ENCODE results near the gene RABL6. TPM values are rescaled to one million over a fixed set of nuclear protein-coding genes. Genes with fewer than 3 reads are reported as not detected.
A peak's percentile ranks its signal among the peaks of the same experiment; 100 is the strongest.
"Not testable (repeated sequence)": the region's sequence is repeated elsewhere in the genome, so short reads cannot be mapped to it uniquely, and the experiment has no call there.

RABL6 gene
- total and polyA plus RNA-seq, 4 donors: 34.8 to 93.5 (median 67.7) TPM

DNA sequence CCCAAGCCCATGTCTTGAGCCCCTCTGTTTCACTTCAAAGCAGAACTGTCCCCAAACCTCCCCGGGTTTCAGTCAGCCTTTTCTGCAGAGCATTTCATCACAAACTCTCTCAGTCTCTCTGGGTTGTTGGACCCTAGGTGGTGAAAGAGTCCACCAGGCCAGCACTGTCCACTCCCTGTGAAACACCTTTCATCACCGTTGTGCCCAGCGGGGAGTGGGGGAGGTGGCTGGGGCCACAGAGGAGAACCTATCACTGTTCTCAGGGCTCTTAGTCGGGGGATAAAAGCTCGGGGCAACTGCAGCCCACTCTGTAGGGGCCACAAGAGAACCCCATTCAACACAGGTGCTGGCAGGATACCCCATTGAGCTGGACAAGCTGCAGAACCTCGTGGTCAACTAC, 5.4 kb upstream of the RABL6 start:
- 93% methylated on average over 5 of the region's 6 CpGs for WGBS (ENCODE audit: insufficient coverage)

GRCh38 chr9:136803009-136803550, 4.7 kb upstream of the RABL6 start:
- Histone ChIP-seq H3K36me3 (ENCODE audit: control insufficient read depth, insufficient read depth, low read length) (peaks cover 44% of the 10 kb centered on the region), H3K4me1 (ENCODE audit: control insufficient read depth, insufficient read depth, low read length) (peaks cover 42% of the 10 kb centered on the region), H3K27me3 (ENCODE audit: control insufficient read depth, insufficient read depth, low read length) (peaks cover 30% of the 10 kb centered on the region)
- not testable (repeated sequence) for H3K4me3 ChIP-seq (ENCODE audit: low read depth, low read length); H3K27ac ChIP-seq (ENCODE audit: low read depth, low read length); DNase-seq (ENCODE audit: low read depth in 4 of 6, low spot score in 6 of 6); H3K9me3 ChIP-seq (ENCODE audit: control insufficient read depth, insufficient read depth, low read length)
- 96% methylated on average over 4 of the region's 9 CpGs for WGBS (ENCODE audit: insufficient coverage)

More for the DNA sequence above, 5.4 kb upstream of the RABL6 start:
- Histone ChIP-seq H3K9me3 (ENCODE audit: control insufficient read depth, insufficient read depth, low read length) (no peaks in the 10 kb centered on the region), H3K4me3 (ENCODE audit: low read depth, low read length) (no peak overlapping the region), H3K36me3 (ENCODE audit: control insufficient read depth, insufficient read depth, low read length) (peaks cover 44% of the 10 kb centered on the region), H3K4me1 (ENCODE audit: control insufficient read depth, insufficient read depth, low read length) (peaks cover 46% of the 10 kb centered on the region), H3K27ac (ENCODE audit: low read depth, low read length) (no peak overlapping the region), H3K27me3 (ENCODE audit: control insufficient read depth, insufficient read depth, low read length) (peaks cover 30% of the 10 kb centered on the region)
- no peak for DNase-seq (ENCODE audit: low read depth in 4 of 6, low spot score in 6 of 6)

- 95% methylated on average over 21 of the region's 22 CpGs for WGBS (ENCODE audit: insufficient coverage)
Measured at GRCh38 chr9:136803551-136804508, 3.9 kb upstream of the RABL6 start.

GRCh38 chr9:136804509-136805206, 3.1 kb upstream of the RABL6 start:
- Histone ChIP-seq H3K4me3 (ENCODE audit: low read depth, low read length) (no peak overlapping the region), H3K27me3 (ENCODE audit: control insufficient read depth, insufficient read depth, low read length) (peaks cover 19% of the 10 kb centered on the region), H3K36me3 (ENCODE audit: control insufficient read depth, insufficient read depth, low read length) (peaks cover 46% of the 10 kb centered on the region), H3K9me3 (ENCODE audit: control insufficient read depth, insufficient read depth, low read length) (no peaks in the 10 kb centered on the region), H3K27ac (ENCODE audit: low read depth, low read length) (no peak overlapping the region), H3K4me1 (ENCODE audit: control insufficient read depth, insufficient read depth, low read length) (peaks cover 36% of the 10 kb centered on the region)
- WGBS (ENCODE audit: insufficient coverage): 90% methylated on average over 19 of the region's 20 CpGs
- no peak for DNase-seq (ENCODE audit: low read depth in 4 of 6, low spot score in 6 of 6)

More at GRCh38 chr9:136803551-136804508, 3.9 kb upstream of the RABL6 start:
- H3K9me3 ChIP-seq (ENCODE audit: control insufficient read depth, insufficient read depth, low read length): no peaks in the 10 kb centered on the region
- H3K4me1 ChIP-seq (ENCODE audit: control insufficient read depth, insufficient read depth, low read length): peaks cover 37% of the 10 kb centered on the region
- no peak overlapping the region for H3K4me3 ChIP-seq (ENCODE audit: low read depth, low read length)
- peaks cover 44% of the 10 kb centered on the region for H3K36me3 ChIP-seq (ENCODE audit: control insufficient read depth, insufficient read depth, low read length)
- DNase-seq (ENCODE audit: low read depth in 4 of 6, low spot score in 6 of 6): no peak
- H3K27me3 ChIP-seq (ENCODE audit: control insufficient read depth, insufficient read depth, low read length): peaks cover 28% of the 10 kb centered on the region
- no peak overlapping the region for H3K27ac ChIP-seq (ENCODE audit: low read depth, low read length)

- Histone ChIP-seq H3K4me1 (ENCODE audit: control insufficient read depth, insufficient read depth, low read length) (peaks cover 35% of the 10 kb centered on the region), H3K36me3 (ENCODE audit: control insufficient read depth, insufficient read depth, low read length) (peaks cover 50% of the 10 kb centered on the region), H3K27ac (ENCODE audit: low read depth, low read length) (no peak overlapping the region), H3K9me3 (ENCODE audit: control insufficient read depth, insufficient read depth, low read length) (no peaks in the 10 kb centered on the region), H3K27me3 (ENCODE audit: control insufficient read depth, insufficient read depth, low read length) (peaks cover 16% of the 10 kb centered on the region), H3K4me3 (ENCODE audit: low read depth, low read length) (no peak overlapping the region)
- no peak for DNase-seq (ENCODE audit: low read depth in 4 of 6, low spot score in 6 of 6)
- WGBS (ENCODE audit: insufficient coverage): 93% methylated on average over 11 of the region's 12 CpGs
Measured at GRCh38 chr9:136805207-136805740, 2.5 kb upstream of the RABL6 start.

GRCh38 chr9:136806067-136806466, 1.7 kb upstream of the RABL6 start:
- H3K27ac ChIP-seq (ENCODE audit: low read depth, low read length): no peak overlapping the region
- peaks cover 55% of the 10 kb centered on the region for H3K36me3 ChIP-seq (ENCODE audit: control insufficient read depth, insufficient read depth, low read length)
- H3K4me3 ChIP-seq (ENCODE audit: low read depth, low read length): no peak overlapping the region
- no peak for DNase-seq (ENCODE audit: low read depth in 4 of 6, low spot score in 6 of 6)
- peaks cover 27% of the 10 kb centered on the region for H3K4me1 ChIP-seq (ENCODE audit: control insufficient read depth, insufficient read depth, low read length)
- no peaks in the 10 kb centered on the region for H3K9me3 ChIP-seq (ENCODE audit: control insufficient read depth, insufficient read depth, low read length)
- 95% methylated on average over 9 of the region's 10 CpGs for WGBS (ENCODE audit: insufficient coverage)
- H3K27me3 ChIP-seq (ENCODE audit: control insufficient read depth, insufficient read depth, low read length): peaks cover 10% of the 10 kb centered on the region

DNA sequence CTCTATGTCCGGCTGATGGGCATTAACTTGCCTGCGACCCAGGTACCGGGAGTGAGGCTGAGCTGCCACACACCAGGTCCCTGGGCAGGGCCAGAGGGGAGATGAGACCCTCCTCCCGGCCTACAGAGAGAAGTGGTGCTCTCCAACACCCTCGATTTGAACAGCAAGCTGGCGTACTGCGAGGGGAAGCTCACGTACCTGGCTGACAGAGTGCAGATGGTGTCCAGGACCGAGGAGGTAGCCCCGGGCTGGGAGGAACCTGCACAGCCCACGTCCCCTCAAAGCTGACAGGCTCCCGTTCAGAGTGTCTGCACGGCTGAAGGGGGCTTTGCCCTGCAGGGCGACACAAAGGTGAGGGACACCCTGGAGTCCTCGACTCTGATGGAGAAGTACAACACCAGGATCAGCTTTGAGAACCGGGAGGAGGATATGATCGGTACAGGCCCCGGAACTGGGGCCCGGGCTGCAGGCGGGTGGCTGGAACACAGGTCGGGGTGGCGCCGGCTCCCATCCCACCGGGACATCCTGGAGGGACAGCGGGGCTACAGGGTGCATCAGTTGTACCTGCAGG, 1.0 kb upstream of the RABL6 start:
- Histone ChIP-seq H3K36me3 (ENCODE audit: control insufficient read depth, insufficient read depth, low read length) (peaks cover 62% of the 10 kb centered on the region), H3K9me3 (ENCODE audit: control insufficient read depth, insufficient read depth, low read length) (no peaks in the 10 kb centered on the region), H3K27ac (ENCODE audit: low read depth, low read length) (no peak overlapping the region), H3K4me1 (ENCODE audit: control insufficient read depth, insufficient read depth, low read length) (peaks cover 24% of the 10 kb centered on the region), H3K27me3 (ENCODE audit: control insufficient read depth, insufficient read depth, low read length) (peaks cover 5% of the 10 kb centered on the region), H3K4me3 (ENCODE audit: low read depth, low read length) (peak overlapping the region; percentile 63)
- 75% methylated on average over 25 of the region's 25 CpGs for WGBS (ENCODE audit: insufficient coverage)
- no peak for DNase-seq (ENCODE audit: low read depth in 4 of 6, low spot score in 6 of 6)

DNA sequence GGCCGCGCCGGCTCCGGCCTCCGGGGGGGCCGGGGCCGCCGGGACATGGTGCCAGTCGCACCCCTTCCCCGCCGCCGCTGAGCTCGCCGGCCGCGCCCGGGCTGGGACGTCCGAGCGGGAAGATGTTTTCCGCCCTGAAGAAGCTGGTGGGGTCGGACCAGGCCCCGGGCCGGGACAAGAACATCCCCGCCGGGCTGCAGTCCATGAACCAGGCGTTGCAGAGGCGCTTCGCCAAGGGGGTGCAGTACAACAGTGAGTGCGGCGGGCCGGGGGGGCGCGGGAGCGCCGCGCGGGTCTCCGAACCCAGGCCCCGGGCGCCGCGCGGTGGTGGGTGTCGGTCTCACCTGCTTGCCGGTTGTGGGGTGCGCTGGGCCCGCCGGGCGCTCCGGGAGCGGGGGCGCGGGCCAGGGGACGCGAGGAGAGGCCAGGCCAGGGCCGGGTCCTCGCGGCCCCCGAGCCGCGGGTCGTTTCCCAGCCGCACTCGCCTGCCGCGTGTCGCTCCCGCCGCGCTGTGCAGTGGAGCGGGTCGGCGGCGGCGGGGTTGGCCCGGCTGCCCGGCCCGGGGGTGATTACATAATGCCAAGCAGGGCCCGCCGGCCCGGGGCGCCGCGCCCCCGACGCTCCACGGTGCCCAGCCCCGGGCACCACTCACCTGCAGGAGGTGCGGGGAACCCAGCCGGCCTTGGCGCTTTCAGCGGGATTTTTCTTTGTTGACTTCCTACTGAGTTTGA, 492 bp downstream of the RABL6 start:
- Histone ChIP-seq H3K27ac (ENCODE audit: low read depth, low read length) (peak overlapping the region; percentile 69), H3K27me3 (ENCODE audit: control insufficient read depth, insufficient read depth, low read length) (no peaks in the 10 kb centered on the region), H3K4me3 (ENCODE audit: low read depth, low read length) (peak overlapping the region; percentile 71), H3K9me3 (ENCODE audit: control insufficient read depth, insufficient read depth, low read length) (no peaks in the 10 kb centered on the region), H3K36me3 (ENCODE audit: control insufficient read depth, insufficient read depth, low read length) (peaks cover 61% of the 10 kb centered on the region), H3K4me1 (ENCODE audit: control insufficient read depth, insufficient read depth, low read length) (peaks cover 24% of the 10 kb centered on the region)
- WGBS (ENCODE audit: insufficient coverage): under 1% methylated on average over 93 of the region's 93 CpGs
- DNase-seq (ENCODE audit: low read depth in 4 of 6, low spot score in 6 of 6): peak in 2 of 6 donors; percentile 53

DNA sequence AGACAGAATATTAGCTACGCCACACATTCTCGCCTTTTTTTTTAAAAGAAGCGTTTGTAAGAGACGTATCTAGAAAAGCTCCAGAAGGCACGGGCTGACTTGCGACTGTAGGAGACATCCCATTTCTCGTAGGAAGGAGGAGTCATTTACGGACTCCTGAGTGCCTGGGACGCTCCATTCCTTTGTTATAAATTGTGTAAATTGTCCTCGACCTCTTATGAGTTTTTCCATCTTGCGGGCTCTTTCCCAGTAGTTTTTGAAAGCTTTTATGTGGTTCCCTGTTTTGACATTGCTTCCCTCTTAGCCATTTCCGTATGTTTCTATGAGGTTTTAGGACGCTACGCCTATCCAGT, 1.0 kb downstream of the RABL6 start:
- no peak overlapping the region for H3K27ac ChIP-seq (ENCODE audit: low read depth, low read length)
- peak overlapping the region; percentile 43 for H3K4me3 ChIP-seq (ENCODE audit: low read depth, low read length)
- DNase-seq (ENCODE audit: low read depth in 4 of 6, low spot score in 6 of 6): peak in 2 of 6 donors; percentile 39 to 42
- H3K27me3 ChIP-seq (ENCODE audit: control insufficient read depth, insufficient read depth, low read length): no peaks in the 10 kb centered on the region
- WGBS (ENCODE audit: insufficient coverage): 0% methylated on average over 4 of the region's 14 CpGs
- peaks cover 59% of the 10 kb centered on the region for H3K36me3 ChIP-seq (ENCODE audit: control insufficient read depth, insufficient read depth, low read length)
- H3K9me3 ChIP-seq (ENCODE audit: control insufficient read depth, insufficient read depth, low read length): no peaks in the 10 kb centered on the region
- peaks cover 24% of the 10 kb centered on the region for H3K4me1 ChIP-seq (ENCODE audit: control insufficient read depth, insufficient read depth, low read length)
